ENCODE results near the gene PTPN12. TPM values are rescaled to one million over a fixed set of nuclear protein-coding genes. Genes with fewer than 3 reads are reported as not detected.

PTPN12 gene
- total and polyA plus RNA-seq, 2 of the 4 experiments (the other 2 are of a cell fraction): 24.7 to 31.0 TPM

DNA sequence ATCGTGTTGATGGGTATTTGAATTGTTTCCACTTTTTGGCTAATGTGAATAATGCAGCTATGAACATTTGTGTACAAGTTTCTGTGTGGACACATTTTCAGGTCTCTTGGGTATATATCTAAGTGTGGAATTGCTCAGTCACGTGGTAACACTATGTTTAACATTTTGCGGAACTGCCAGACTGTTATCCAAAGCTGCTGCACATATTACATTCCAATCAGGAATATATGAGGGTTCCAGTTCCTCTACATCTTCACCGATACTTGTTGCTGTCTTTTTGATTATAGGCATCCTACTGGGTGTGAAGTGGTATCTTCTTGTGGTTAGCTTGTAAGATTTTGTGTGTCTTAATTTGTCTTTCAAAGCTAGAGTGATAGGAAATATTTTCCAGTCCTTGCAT is 6.8 kb downstream of the PTPN12 start:
- peak overlapping the region; percentile 64; the same call in 1 of the 2 replicates for H3K23ac ChIP-seq (ENCODE audit: low read depth, low read length)
- TF ChIP-seq SMC3 (IDR thresholded peaks at IDR 0.05; ENCODE audit: low read depth, low read length): no peak
- TF ChIP-seq RFX5 (IDR thresholded peaks at IDR 0.05; ENCODE audit: low read depth, low read length): no peak
- TF ChIP-seq MXI1 (IDR thresholded peaks at IDR 0.05; ENCODE audit: borderline replicate concordance, low read depth, low read length): no peak
- TF ChIP-seq, protein P1, sequence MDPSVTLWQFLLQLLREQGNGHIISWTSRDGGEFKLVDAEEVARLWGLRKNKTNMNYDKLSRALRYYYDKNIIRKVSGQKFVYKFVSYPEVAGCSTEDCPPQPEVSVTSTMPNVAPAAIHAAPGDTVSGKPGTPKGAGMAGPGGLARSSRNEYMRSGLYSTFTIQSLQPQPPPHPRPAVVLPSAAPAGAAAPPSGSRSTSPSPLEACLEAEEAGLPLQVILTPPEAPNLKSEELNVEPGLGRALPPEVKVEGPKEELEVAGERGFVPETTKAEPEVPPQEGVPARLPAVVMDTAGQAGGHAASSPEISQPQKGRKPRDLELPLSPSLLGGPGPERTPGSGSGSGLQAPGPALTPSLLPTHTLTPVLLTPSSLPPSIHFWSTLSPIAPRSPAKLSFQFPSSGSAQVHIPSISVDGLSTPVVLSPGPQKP (IDR thresholded peaks at IDR 0.05; ENCODE audit: borderline replicate concordance, low read depth, low read length): no peak
- no peak for TF ChIP-seq FOS (IDR thresholded peaks at IDR 0.05; ENCODE audit: low read depth, low read length)
- no peak for TF ChIP-seq MAZ (IDR thresholded peaks at IDR 0.05; ENCODE audit: borderline replicate concordance, low read depth, low read length)
- in situ Hi-C loops (cut with MboI; ENCODE audit: low sequenced_read_pairs): no loop called here
- no peak overlapping the region for H4K8ac ChIP-seq (ENCODE audit: low read depth in 2 of 2, low read length in 2 of 2)
- no peak overlapping the region for H2AFZ ChIP-seq (replicated peaks; ENCODE audit: low read length, poor library complexity)
- no peak overlapping the region for H4K91ac ChIP-seq (ENCODE audit: insufficient read depth, low read depth, low read length)
- intact Hi-C loops (cut with micrococcal nuclease): loop anchor here (5.0 to 10.0 kb wide), 2 partner anchors 207 to 289 kb away; no protein-coding TSS in a partner anchor
- H2BK120ac ChIP-seq (ENCODE audit: low read depth, low read length): no peak overlapping the region
- DNase-seq (no peak), ATAC-seq (ENCODE audit: low read depth) (no peak)
- peak overlapping the region; percentile 11; the same call in 1 of the 2 replicates for H3K4me3 ChIP-seq (ENCODE audit: insufficient read depth, low read depth, low read length)
- no peak overlapping the region for H2AK5ac ChIP-seq (ENCODE audit: low read depth, low read length)
- H3K14ac ChIP-seq (replicated peaks; ENCODE audit: low read depth, low read length): no peak overlapping the region
- no peak overlapping the region; the same call in 1 of the 2 replicates for H3K18ac ChIP-seq (ENCODE audit: low read depth, low read length)
- peak overlapping the region; percentile 46 for H4K5ac ChIP-seq (ENCODE audit: low read depth, low read length)
- no peak overlapping the region for H3K4ac ChIP-seq (ENCODE audit: low read depth, low read length)
- H3K9ac ChIP-seq (ENCODE audit: low read depth, low read length): no peak overlapping the region; the same call in 1 of the 2 replicates
- H3K79me1 ChIP-seq (ENCODE audit: low read depth in 1 of 2, low read length in 2 of 2): peaks cover 0 to 48% of the 10 kb centered on the region in 2 experiments; a peak in 3 of 4 replicates
- POLR2A ChIA-PET (ENCODE audit: unreplicated experiment): no interaction called here
- no peak overlapping the region for H3K56ac ChIP-seq (ENCODE audit: extremely low read depth, insufficient read depth, low read length)
- no peak overlapping the region for H2AK9ac ChIP-seq (replicated peaks; ENCODE audit: low read depth, low read length, poor library complexity)
- peaks cover 17% of the 10 kb centered on the region; the same call in 1 of the 2 replicates for H3K9me1 ChIP-seq (ENCODE audit: insufficient read depth, low read length)
- peak overlapping the region; percentile 85 for H3K4me2 ChIP-seq (ENCODE audit: low read depth, low read length)
- no peaks in the 10 kb centered on the region for H3K9me3 ChIP-seq (ENCODE audit: control insufficient read depth, insufficient read depth, low read length)
- WGBS, 2 experiments (ENCODE audit: extremely low coverage in 2 of 2, insufficient read length in 1 of 2): no CpG with 5 or more reads among the region's 4 CpGs
- H3K27ac ChIP-seq (ENCODE audit: insufficient read depth, low read length): peak overlapping the region; percentile 14; the same call in 1 of the 2 replicates
- no peak overlapping the region for H2BK20ac ChIP-seq (ENCODE audit: low read depth, low read length)
- peak overlapping the region; percentile 81 for H2BK5ac ChIP-seq (ENCODE audit: low read depth, low read length, poor library complexity, severe bottlenecking)
- peaks cover 19% of the 10 kb centered on the region for H3K4me1 ChIP-seq (ENCODE audit: control insufficient read depth, insufficient read depth, low read length)
- no peak overlapping the region for H2BK15ac ChIP-seq (ENCODE audit: low read depth, low read length)
- BruUV-seq (replicated peaks): no TSS peak
- dilution Hi-C loops (cut with HindIII; ENCODE audit: low sequenced_read_pairs, unreplicated experiment): no loop called here
- CTCF ChIA-PET: no interaction called here
- no peaks in the 10 kb centered on the region for H3K36me3 ChIP-seq (ENCODE audit: control insufficient read depth, insufficient read depth, low read length)
- H3K27me3 ChIP-seq (ENCODE audit: control insufficient read depth, insufficient read depth, low read length): no peaks in the 10 kb centered on the region
- H4K20me1 ChIP-seq (ENCODE audit: insufficient read depth, low read length): peaks cover 95% of the 10 kb centered on the region

Measured in IMR-90 (cell line).